ENCODE measurements around the gene SLC25A40.

GRCh38 chr7:87866089-87866488 is 10.1 kb downstream of the SLC25A40 start:
- TF ChIP-seq CTCF (conservative IDR thresholded peaks at IDR 0.05): no peak
- no peak for TF ChIP-seq EZH2 (IDR thresholded peaks at IDR 0.05; ENCODE audit: low read depth)

Data from PC-9 (cell line).